ENCODE results near the gene ARID1B. TPM values are rescaled to one million over a fixed set of nuclear protein-coding genes. Genes with fewer than 3 reads are reported as not detected.

The ARID1B gene
- total RNA-seq, 2 donors from 2014 or later = 92.3 to 129 TPM

- ATAC-seq = peak in 1 of 2 donors; percentile 15
- H3K36me3 Mint-ChIP-seq = no peaks in the 10 kb centered on the region
- H3K9me3 Mint-ChIP-seq = no peaks in the 10 kb centered on the region
- DNase-seq (ENCODE audit: low spot score) = no peak
- H3K4me3 Mint-ChIP-seq = no peak overlapping the region
- no peaks in the 10 kb centered on the region for H3K27me3 Mint-ChIP-seq
- peaks cover 41 to 45% of the 10 kb centered on the region in 2 donors for H3K4me1 Mint-ChIP-seq (ENCODE audit: low read depth in 2 of 2)
- peak overlapping the region; percentile 9 to 19 for H3K27ac Mint-ChIP-seq
Measured at GRCh38 chr6:156916130-156916801, 139.1 kb downstream of the ARID1B start.

- no peaks in the 10 kb centered on the region for H3K36me3 Mint-ChIP-seq
- H3K27me3 Mint-ChIP-seq = no peaks in the 10 kb centered on the region
- peaks cover 34 to 41% of the 10 kb centered on the region in 2 donors for H3K4me1 Mint-ChIP-seq (ENCODE audit: low read depth in 2 of 2)
- ATAC-seq (no peak), DNase-seq (ENCODE audit: low spot score) (no peak)
- no peaks in the 10 kb centered on the region for H3K9me3 Mint-ChIP-seq
- no peak overlapping the region for H3K4me3 Mint-ChIP-seq
- H3K27ac Mint-ChIP-seq = peak overlapping the region in 1 of 2 donors; percentile 19
Measured at GRCh38 chr6:156917213-156917612, 140.0 kb downstream of the ARID1B start.

- Mint-ChIP-seq H3K4me3 (no peak overlapping the region), H3K27ac (no peak overlapping the region), H3K36me3 (no peaks in the 10 kb centered on the region), H3K27me3 (no peaks in the 10 kb centered on the region), H3K9me3 (no peaks in the 10 kb centered on the region), H3K4me1 (ENCODE audit: low read depth in 2 of 2) (peaks cover 26 to 33% of the 10 kb centered on the region in 2 donors)
- DNase-seq (ENCODE audit: low spot score) (no peak), ATAC-seq (no peak)
Measured at GRCh38 chr6:156918647-156919046, 141.5 kb downstream of the ARID1B start.

GRCh38 chr6:156919370-156919769 is 142.2 kb downstream of the ARID1B start:
- Mint-ChIP-seq H3K27ac (no peak overlapping the region), H3K9me3 (no peaks in the 10 kb centered on the region), H3K36me3 (no peaks in the 10 kb centered on the region), H3K4me3 (no peak overlapping the region), H3K4me1 (ENCODE audit: low read depth in 2 of 2) (peaks cover 23 to 29% of the 10 kb centered on the region in 2 donors), H3K27me3 (no peaks in the 10 kb centered on the region)
- no peak for DNase-seq (ENCODE audit: low spot score)
- no peak for ATAC-seq

GRCh38 chr6:156919814-156920369 is 142.7 kb downstream of the ARID1B start:
- no peaks in the 10 kb centered on the region for H3K9me3 Mint-ChIP-seq
- H3K4me1 Mint-ChIP-seq (ENCODE audit: low read depth in 2 of 2) = peaks cover 19 to 25% of the 10 kb centered on the region in 2 donors
- H3K27ac Mint-ChIP-seq = no peak overlapping the region
- DNase-seq (ENCODE audit: low spot score) = no peak
- no peak for ATAC-seq
- H3K4me3 Mint-ChIP-seq = no peak overlapping the region
- H3K27me3 Mint-ChIP-seq = no peaks in the 10 kb centered on the region
- no peaks in the 10 kb centered on the region for H3K36me3 Mint-ChIP-seq

- Mint-ChIP-seq H3K4me1 (ENCODE audit: low read depth in 2 of 2) (peaks cover 34 to 37% of the 10 kb centered on the region in 2 donors), H3K4me3 (no peak overlapping the region), H3K9me3 (no peaks in the 10 kb centered on the region), H3K36me3 (no peaks in the 10 kb centered on the region), H3K27ac (no peak overlapping the region), H3K27me3 (no peaks in the 10 kb centered on the region)
- DNase-seq (ENCODE audit: low spot score) (no peak), ATAC-seq (no peak)
Measured at GRCh38 chr6:156924246-156924645, 147.1 kb downstream of the ARID1B start.

GRCh38 chr6:156925026-156925425 is 147.8 kb downstream of the ARID1B start:
- Mint-ChIP-seq H3K4me3 (no peak overlapping the region), H3K4me1 (ENCODE audit: low read depth in 2 of 2) (peaks cover 36 to 44% of the 10 kb centered on the region in 2 donors), H3K36me3 (no peaks in the 10 kb centered on the region), H3K9me3 (no peaks in the 10 kb centered on the region), H3K27ac (no peak overlapping the region), H3K27me3 (no peaks in the 10 kb centered on the region)
- DNase-seq (ENCODE audit: low spot score) = no peak
- ATAC-seq = no peak

- DNase-seq (ENCODE audit: low spot score) (no peak), ATAC-seq (no peak)
- Mint-ChIP-seq H3K27ac (peak overlapping the region in 1 of 2 donors; percentile 0), H3K4me1 (ENCODE audit: low read depth in 2 of 2) (peaks cover 39 to 44% of the 10 kb centered on the region in 2 donors), H3K27me3 (no peaks in the 10 kb centered on the region), H3K9me3 (no peaks in the 10 kb centered on the region), H3K36me3 (no peaks in the 10 kb centered on the region), H3K4me3 (no peak overlapping the region)
Measured at GRCh38 chr6:156925718-156926607, 148.8 kb downstream of the ARID1B start.

- H3K4me3 Mint-ChIP-seq = no peak overlapping the region
- H3K9me3 Mint-ChIP-seq = no peaks in the 10 kb centered on the region
- H3K27me3 Mint-ChIP-seq = no peaks in the 10 kb centered on the region
- H3K36me3 Mint-ChIP-seq = no peaks in the 10 kb centered on the region
- H3K27ac Mint-ChIP-seq = peak overlapping the region; percentile 34 to 40
- peaks cover 45 to 56% of the 10 kb centered on the region in 2 donors for H3K4me1 Mint-ChIP-seq (ENCODE audit: low read depth in 2 of 2)
- DNase-seq (ENCODE audit: low spot score) = no peak
- no peak for ATAC-seq
Measured at GRCh38 chr6:156928126-156928525, 150.9 kb downstream of the ARID1B start.

- Mint-ChIP-seq H3K27me3 (no peaks in the 10 kb centered on the region), H3K36me3 (no peaks in the 10 kb centered on the region), H3K9me3 (no peaks in the 10 kb centered on the region), H3K4me3 (no peak overlapping the region), H3K4me1 (ENCODE audit: low read depth in 2 of 2) (peaks cover 50 to 64% of the 10 kb centered on the region in 2 donors), H3K27ac (no peak overlapping the region)
- no peak for ATAC-seq
- DNase-seq (ENCODE audit: low spot score) = no peak
Measured at GRCh38 chr6:156928972-156929371, 151.8 kb downstream of the ARID1B start.

GRCh38 chr6:156931283-156931682 is 154.1 kb downstream of the ARID1B start:
- ATAC-seq = no peak
- no peak overlapping the region for H3K4me3 Mint-ChIP-seq
- H3K27me3 Mint-ChIP-seq = no peaks in the 10 kb centered on the region
- no peak overlapping the region for H3K27ac Mint-ChIP-seq
- no peak for DNase-seq (ENCODE audit: low spot score)
- H3K4me1 Mint-ChIP-seq (ENCODE audit: low read depth in 2 of 2) = peaks cover 49 to 57% of the 10 kb centered on the region in 2 donors
- H3K36me3 Mint-ChIP-seq = peaks cover 4% of the 10 kb centered on the region
- no peaks in the 10 kb centered on the region for H3K9me3 Mint-ChIP-seq

- ATAC-seq = no peak
- DNase-seq (ENCODE audit: low spot score) = no peak
- Mint-ChIP-seq H3K9me3 (no peaks in the 10 kb centered on the region), H3K27ac (peak overlapping the region; percentile 60 to 65), H3K27me3 (no peaks in the 10 kb centered on the region), H3K4me1 (ENCODE audit: low read depth in 2 of 2) (peaks cover 43 to 51% of the 10 kb centered on the region in 2 donors), H3K36me3 (peaks cover 4% of the 10 kb centered on the region), H3K4me3 (no peak overlapping the region)
Measured at GRCh38 chr6:156933201-156934068, 156.3 kb downstream of the ARID1B start.

GRCh38 chr6:156934069-156934460 is 156.9 kb downstream of the ARID1B start:
- ATAC-seq (no peak), DNase-seq (ENCODE audit: low spot score) (no peak)
- Mint-ChIP-seq H3K36me3 (peaks cover 4% of the 10 kb centered on the region), H3K27me3 (no peaks in the 10 kb centered on the region), H3K4me1 (ENCODE audit: low read depth in 2 of 2) (peaks cover 44 to 48% of the 10 kb centered on the region in 2 donors), H3K27ac (peak overlapping the region in 1 of 2 donors; percentile 65), H3K9me3 (no peaks in the 10 kb centered on the region), H3K4me3 (no peak overlapping the region)

All from natural killer cell treated with Interleukin-12 subunit alpha and Interleukin-12 subunit beta and Interleukin-15 and Interleukin-18, amount 100 ng/mL, for 72 hours (primary cell).